CD8-positive, alpha-beta memory T cell (primary cell): ENCODE measurements around the gene CUX1. TPM values are rescaled to one million over a fixed set of nuclear protein-coding genes. Genes with fewer than 3 reads are reported as not detected.

ENCODE experiments used
- CTCF ChIA-PET: fragments of 350-600 bp; sonication (Branson Sonifier 250); formaldehyde crosslinking; loops from one replicate; lab custom pipeline; 2021; ENCODE audit warnings: antibody characterized with exemption; lab: Charles Lee
- POLR2A ChIA-PET: fragments of 350-600 bp; sonication (Branson Sonifier 250); formaldehyde crosslinking; loops from one replicate; lab custom pipeline; 2021; ENCODE audit warnings: antibody characterized with exemption; lab: Charles Lee
- DNase-seq, 5 donors: peaks; one replicate each; pipeline versions ENCODE4 v3.0.0 to v3.0.0-alpha.2; 2020 to 2022; ENCODE audit warnings: mixed read lengths in 1 of 5
- H3K27ac ChIP-seq: one replicate; pipeline ENCODE4 v1.7.0; 2013; ENCODE audit warnings: low read depth, mild to moderate bottlenecking, low read length, moderate library complexity
- H3K27me3 ChIP-seq: 2 replicates; pipeline ENCODE4 v1.7.0; 2013; ENCODE audit warnings: low read length, mild to moderate bottlenecking; ENCODE audit not compliant: insufficient read depth, poor library complexity, severe bottlenecking
- H3K36me3 ChIP-seq: 2 replicates; pipeline ENCODE4 v1.7.0; 2013; ENCODE audit warnings: mild to moderate bottlenecking, low read length, moderate library complexity; ENCODE audit not compliant: insufficient read depth
- H3K4me1 ChIP-seq: 2 replicates; pipeline ENCODE4 v1.7.0; 2013; ENCODE audit warnings: mild to moderate bottlenecking, low read length, moderate library complexity; ENCODE audit not compliant: insufficient read depth
- H3K4me3 ChIP-seq: 2 replicates; pipeline ENCODE4 v1.7.0; 2013; ENCODE audit warnings: mild to moderate bottlenecking, low read length
- H3K9me3 ChIP-seq: 2 replicates; pipeline ENCODE4 v1.7.0; 2013; ENCODE audit warnings: mild to moderate bottlenecking, low read length
- H3K27ac Mint-ChIP-seq, 8 donors: one replicate each; pipeline ENCODE4 v1.8.0; 2020 to 2021; ENCODE audit warnings: mixed read lengths in 8 of 8, mild to moderate bottlenecking in 6 of 8, inconsistent platforms in 3 of 8, moderate library complexity in 3 of 8
- H3K27me3 Mint-ChIP-seq, 2 donors: one replicate each; pipeline ENCODE4 v1.8.0; 2020 to 2021; ENCODE audit warnings: mixed read lengths in 2 of 2, mild to moderate bottlenecking in 1 of 2, moderate library complexity in 1 of 2
- H3K36me3 Mint-ChIP-seq, 3 donors: one replicate each; pipeline ENCODE4 v1.8.0; 2020 to 2021; ENCODE audit warnings: mixed read lengths in 3 of 3, inconsistent platforms in 1 of 3, mild to moderate bottlenecking in 1 of 3
- H3K4me1 Mint-ChIP-seq, 3 donors: one replicate each; pipeline ENCODE4 v1.8.0; 2020 to 2021; ENCODE audit warnings: mixed read lengths in 3 of 3, inconsistent platforms in 1 of 3, mild to moderate bottlenecking in 1 of 3
- H3K4me3 Mint-ChIP-seq, 7 donors: one replicate each; pipeline ENCODE4 v1.8.0; 2020 to 2021; ENCODE audit warnings: mixed read lengths in 7 of 7, mild to moderate bottlenecking in 6 of 7, moderate library complexity in 4 of 7, inconsistent platforms in 2 of 7
- H3K9me3 Mint-ChIP-seq, 5 donors: one replicate each; pipeline ENCODE4 v1.8.0; 2020 to 2022; ENCODE audit warnings: mixed read lengths in 5 of 5, mild to moderate bottlenecking in 3 of 5, moderate library complexity in 2 of 5, inconsistent platforms in 1 of 5
- polyA plus RNA-seq: library from polyadenylated mRNA; unstranded; fragments of 300-500 nt; fragmentation: Illumina TruSeq; gene quantifications from one replicate; pipeline ENCODE4 v1.2.3, GENCODE V29; 2021
- total RNA-seq, 2 experiments: library from RNA; stranded (reverse); gene quantifications; one replicate each; pipeline ENCODE4 v1.2.3, GENCODE V29; 2021

CUX1 gene
- total and polyA plus RNA-seq, 3 experiments from 2014 or later, result 23.2 to 26.4 (median 23.6) TPM

DNA sequence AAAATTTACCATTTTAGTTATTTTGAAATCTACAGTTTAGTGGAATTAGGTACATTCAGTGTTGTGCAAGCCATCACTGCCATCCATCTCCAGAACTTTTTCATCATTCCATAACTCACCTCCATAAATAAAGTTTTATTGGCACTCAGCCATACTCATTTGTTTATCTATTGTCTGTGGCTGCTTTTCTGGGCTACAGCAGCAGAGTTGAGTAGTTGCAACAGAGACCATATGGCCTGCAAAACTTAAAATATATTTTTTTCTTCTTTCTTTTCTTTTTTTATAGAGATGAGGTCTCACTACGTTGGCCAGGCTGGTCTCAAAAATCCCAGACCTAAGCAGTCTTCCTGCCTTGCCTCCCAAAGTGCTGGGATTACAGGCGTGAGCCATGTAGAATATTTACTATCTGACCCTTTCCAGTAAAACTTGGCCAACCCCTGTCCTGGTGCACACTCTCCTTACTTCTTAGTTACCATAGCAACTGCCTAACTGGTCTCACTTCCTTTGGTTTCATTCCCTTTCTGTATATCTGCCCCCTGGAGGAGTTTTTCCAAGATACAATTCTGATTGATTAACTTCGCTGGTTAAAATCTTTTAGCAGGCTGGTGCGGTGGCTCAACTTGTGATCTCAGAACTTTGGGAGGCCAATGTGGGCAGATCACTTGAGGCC, 133.2 kb downstream of the CUX1 start:
- no peak for DNase-seq
- no peaks in the 10 kb centered on the region for H3K27me3 ChIP-seq
- ChIA-PET CTCF (no interaction called here), POLR2A (no interaction called here)
- no peaks in the 10 kb centered on the region for H3K4me1 ChIP-seq
- no peak overlapping the region for H3K27ac ChIP-seq
- Mint-ChIP-seq H3K4me1 (peaks cover 18 to 28% (median 26%) of the 10 kb centered on the region in 3 donors), H3K27me3 (no peaks in the 10 kb centered on the region), H3K9me3 (no peaks in the 10 kb centered on the region), H3K36me3 (peaks cover 0 to 2% (median 1%) of the 10 kb centered on the region in 3 donors), H3K4me3 (no peak overlapping the region), H3K27ac (no peak overlapping the region)
- no peaks in the 10 kb centered on the region for H3K36me3 ChIP-seq
- no peak overlapping the region for H3K4me3 ChIP-seq
- H3K9me3 ChIP-seq, result no peaks in the 10 kb centered on the region

GRCh38 chr7:101951757-101952156, 134.3 kb downstream of the CUX1 start:
- Mint-ChIP-seq H3K9me3 (no peaks in the 10 kb centered on the region), H3K36me3 (peaks cover 0 to 2% (median 1%) of the 10 kb centered on the region in 3 donors), H3K27ac (no peak overlapping the region), H3K27me3 (no peaks in the 10 kb centered on the region), H3K4me1 (peaks cover 14 to 31% (median 29%) of the 10 kb centered on the region in 3 donors), H3K4me3 (no peak overlapping the region)
- H3K27me3 ChIP-seq, result no peaks in the 10 kb centered on the region
- H3K36me3 ChIP-seq, result no peaks in the 10 kb centered on the region
- H3K4me1 ChIP-seq, result no peaks in the 10 kb centered on the region
- H3K9me3 ChIP-seq, result no peaks in the 10 kb centered on the region
- ChIA-PET POLR2A (no interaction called here), CTCF (no interaction called here)
- H3K27ac ChIP-seq, result no peak overlapping the region
- no peak overlapping the region for H3K4me3 ChIP-seq
- DNase-seq, result no peak

- no peaks in the 10 kb centered on the region for H3K9me3 Mint-ChIP-seq
- Histone ChIP-seq H3K36me3 (no peaks in the 10 kb centered on the region), H3K4me1 (no peaks in the 10 kb centered on the region), H3K4me3 (no peak overlapping the region), H3K9me3 (no peaks in the 10 kb centered on the region), H3K27ac (no peak overlapping the region), H3K27me3 (no peaks in the 10 kb centered on the region)
- H3K4me1 Mint-ChIP-seq, result peaks cover 19 to 36% (median 35%) of the 10 kb centered on the region in 3 donors
- ChIA-PET POLR2A (no interaction called here), CTCF (no interaction called here)
- no peak for DNase-seq
- H3K27me3 Mint-ChIP-seq, result no peaks in the 10 kb centered on the region
- peaks cover 0 to 2% (median 1%) of the 10 kb centered on the region in 3 donors for H3K36me3 Mint-ChIP-seq
- H3K4me3 Mint-ChIP-seq, result no peak overlapping the region
- peak overlapping the region in 1 of 8 donors; percentile 55 for H3K27ac Mint-ChIP-seq
Measured at GRCh38 chr7:101952355-101953247, 135.2 kb downstream of the CUX1 start.

DNA sequence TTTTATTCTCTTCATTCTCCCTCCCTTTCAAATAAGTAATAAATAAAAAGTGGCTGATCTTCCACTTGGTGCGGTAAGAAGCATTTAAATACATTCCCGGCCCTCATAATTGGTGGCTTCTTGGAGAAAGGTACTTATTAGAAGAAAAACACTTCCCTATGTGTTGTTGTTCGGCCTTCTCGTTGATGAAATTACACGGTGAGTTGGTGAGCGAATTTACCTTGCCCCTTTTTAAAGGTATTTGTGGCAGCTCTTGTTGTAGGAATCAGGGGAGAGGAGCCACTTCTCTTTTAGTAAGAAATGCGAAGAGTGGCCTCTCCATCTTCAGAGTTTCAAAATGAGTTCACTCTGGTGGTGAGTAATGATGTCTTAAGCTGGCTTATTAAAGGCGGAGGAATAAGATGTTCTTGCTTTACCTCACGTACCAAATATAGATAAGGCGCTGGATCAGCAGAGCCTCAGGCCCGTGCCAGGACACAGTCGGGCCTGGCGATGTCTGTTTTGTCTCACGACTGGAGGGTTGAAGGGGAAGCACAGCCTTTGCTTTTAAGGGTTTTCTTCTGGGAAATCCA, 135.9 kb downstream of the CUX1 start:
- H3K27ac Mint-ChIP-seq, result peak overlapping the region in 2 of 8 donors; percentile 27 to 91
- no peak for DNase-seq
- no peaks in the 10 kb centered on the region for H3K36me3 ChIP-seq
- peaks cover 0 to 2% (median 1%) of the 10 kb centered on the region in 3 donors for H3K36me3 Mint-ChIP-seq
- no peak overlapping the region for H3K27ac ChIP-seq
- H3K4me1 ChIP-seq, result no peaks in the 10 kb centered on the region
- no peak overlapping the region for H3K4me3 Mint-ChIP-seq
- no peaks in the 10 kb centered on the region for H3K9me3 ChIP-seq
- H3K9me3 Mint-ChIP-seq, result no peaks in the 10 kb centered on the region
- CTCF ChIA-PET, result no interaction called here
- peaks cover 19 to 42% (median 39%) of the 10 kb centered on the region in 3 donors for H3K4me1 Mint-ChIP-seq
- no peak overlapping the region for H3K4me3 ChIP-seq
- no peaks in the 10 kb centered on the region for H3K27me3 ChIP-seq
- H3K27me3 Mint-ChIP-seq, result no peaks in the 10 kb centered on the region
- POLR2A ChIA-PET, result no interaction called here

DNA sequence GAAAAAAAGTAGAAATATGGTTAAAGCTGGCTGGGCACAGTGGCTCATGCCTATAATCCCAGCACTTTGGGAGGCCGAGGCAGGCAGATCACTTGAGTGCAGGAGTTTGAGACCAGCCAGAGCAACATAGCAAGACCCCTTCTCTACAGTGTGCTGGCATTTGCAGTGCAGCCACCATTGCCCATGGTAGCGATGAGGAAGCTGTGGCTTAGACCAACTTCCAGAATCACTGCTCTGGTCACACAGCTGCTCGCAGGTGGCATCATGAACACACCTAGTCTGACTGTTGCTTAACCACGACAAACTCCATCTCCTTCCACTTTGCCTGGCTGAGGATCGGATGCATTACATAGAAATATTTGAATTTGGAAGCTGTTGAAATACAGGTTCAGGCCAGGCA, 137.1 kb downstream of the CUX1 start:
- no peaks in the 10 kb centered on the region for H3K27me3 ChIP-seq
- no peak overlapping the region for H3K27ac ChIP-seq
- no peak for DNase-seq
- peaks cover 0 to 3% (median 1%) of the 10 kb centered on the region in 3 donors for H3K36me3 Mint-ChIP-seq
- H3K9me3 Mint-ChIP-seq, result no peaks in the 10 kb centered on the region
- H3K4me1 ChIP-seq, result no peaks in the 10 kb centered on the region
- H3K27me3 Mint-ChIP-seq, result no peaks in the 10 kb centered on the region
- no peaks in the 10 kb centered on the region for H3K36me3 ChIP-seq
- POLR2A ChIA-PET, result no interaction called here
- peak overlapping the region in 1 of 8 donors; percentile 55 for H3K27ac Mint-ChIP-seq
- CTCF ChIA-PET, result interaction anchor here (0.7 kb wide), 1 partner anchor 14 kb away, joined by 3 read pairs; no protein-coding TSS in a partner anchor
- peaks cover 19 to 42% (median 39%) of the 10 kb centered on the region in 3 donors for H3K4me1 Mint-ChIP-seq
- no peaks in the 10 kb centered on the region for H3K9me3 ChIP-seq
- no peak overlapping the region for H3K4me3 ChIP-seq
- H3K4me3 Mint-ChIP-seq, result no peak overlapping the region

- no peak overlapping the region for H3K27ac ChIP-seq
- H3K27me3 ChIP-seq, result no peaks in the 10 kb centered on the region
- POLR2A ChIA-PET, result no interaction called here
- Mint-ChIP-seq H3K9me3 (no peaks in the 10 kb centered on the region), H3K27ac (peak overlapping the region in 3 of 8 donors; percentile 42 to 60 (median 47)), H3K36me3 (peaks cover 0 to 3% (median 1%) of the 10 kb centered on the region in 3 donors), H3K27me3 (no peaks in the 10 kb centered on the region), H3K4me1 (peaks cover 17 to 42% (median 34%) of the 10 kb centered on the region in 3 donors), H3K4me3 (no peak overlapping the region)
- H3K4me3 ChIP-seq, result no peak overlapping the region
- DNase-seq, result no peak
- CTCF ChIA-PET, result no interaction called here
- H3K4me1 ChIP-seq, result no peaks in the 10 kb centered on the region
- no peaks in the 10 kb centered on the region for H3K9me3 ChIP-seq
- no peaks in the 10 kb centered on the region for H3K36me3 ChIP-seq
Measured at GRCh38 chr7:101956130-101956529, 138.7 kb downstream of the CUX1 start.

DNA sequence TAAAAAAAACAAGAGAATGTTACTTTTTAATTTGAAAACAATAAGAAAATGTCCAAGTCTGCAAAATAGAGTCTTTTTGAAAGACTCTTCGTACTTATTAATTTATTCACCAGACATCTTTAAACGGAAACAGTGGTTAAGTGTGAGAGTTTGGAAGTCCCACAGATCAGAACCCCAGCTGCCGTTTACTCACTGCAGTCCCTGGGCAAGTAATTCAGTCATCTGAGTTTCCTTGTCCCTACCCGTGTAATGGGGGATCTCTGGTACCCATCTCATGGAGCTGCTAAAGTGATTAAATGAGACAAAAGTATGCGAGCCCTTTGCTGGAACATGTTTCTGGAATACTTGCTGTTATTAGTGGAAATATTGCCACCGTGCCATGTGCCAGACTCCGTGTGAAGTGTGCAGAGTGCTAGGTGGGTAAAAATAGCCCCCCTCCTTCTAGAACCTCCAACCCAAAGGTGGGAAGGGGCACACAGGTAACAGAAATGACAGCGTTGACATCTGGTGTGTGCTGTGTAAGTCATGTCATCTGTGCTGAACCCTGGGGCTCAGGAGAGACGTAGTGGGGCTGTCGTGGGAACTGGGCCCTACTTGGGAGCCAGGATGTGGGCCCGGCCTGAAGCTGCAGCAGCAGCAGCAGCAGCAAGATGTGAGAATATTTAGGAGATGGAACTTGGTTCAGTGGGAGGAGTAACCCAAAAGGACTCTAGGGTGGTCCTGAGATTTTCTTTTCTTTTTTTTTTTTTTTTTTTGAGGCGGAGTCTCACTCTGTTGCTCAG, 140.5 kb downstream of the CUX1 start:
- ChIA-PET POLR2A (no interaction called here), CTCF (no interaction called here)
- Histone ChIP-seq H3K4me3 (no peak overlapping the region), H3K36me3 (no peaks in the 10 kb centered on the region), H3K4me1 (no peaks in the 10 kb centered on the region), H3K27ac (no peak overlapping the region), H3K9me3 (no peaks in the 10 kb centered on the region), H3K27me3 (no peaks in the 10 kb centered on the region)
- Mint-ChIP-seq H3K27me3 (no peaks in the 10 kb centered on the region), H3K27ac (peak overlapping the region in 1 of 8 donors; percentile 81), H3K9me3 (no peaks in the 10 kb centered on the region), H3K36me3 (peaks cover 0 to 3% (median 1%) of the 10 kb centered on the region in 3 donors), H3K4me1 (peaks cover 16 to 38% (median 31%) of the 10 kb centered on the region in 3 donors), H3K4me3 (no peak overlapping the region)
- no peak for DNase-seq
